GM19463 (cell line): ENCODE data around the gene SLC13A5.

ENCODE experiments used
- ATAC-seq: cut with Tn5 transposase; IDR thresholded peaks from one replicate; pipeline ENCODE4 v1.9.1; 2021; ENCODE audit warnings: mild to moderate bottlenecking, moderate library complexity; ENCODE audit not compliant: unreplicated experiment

Gene SLC13A5

DNA sequence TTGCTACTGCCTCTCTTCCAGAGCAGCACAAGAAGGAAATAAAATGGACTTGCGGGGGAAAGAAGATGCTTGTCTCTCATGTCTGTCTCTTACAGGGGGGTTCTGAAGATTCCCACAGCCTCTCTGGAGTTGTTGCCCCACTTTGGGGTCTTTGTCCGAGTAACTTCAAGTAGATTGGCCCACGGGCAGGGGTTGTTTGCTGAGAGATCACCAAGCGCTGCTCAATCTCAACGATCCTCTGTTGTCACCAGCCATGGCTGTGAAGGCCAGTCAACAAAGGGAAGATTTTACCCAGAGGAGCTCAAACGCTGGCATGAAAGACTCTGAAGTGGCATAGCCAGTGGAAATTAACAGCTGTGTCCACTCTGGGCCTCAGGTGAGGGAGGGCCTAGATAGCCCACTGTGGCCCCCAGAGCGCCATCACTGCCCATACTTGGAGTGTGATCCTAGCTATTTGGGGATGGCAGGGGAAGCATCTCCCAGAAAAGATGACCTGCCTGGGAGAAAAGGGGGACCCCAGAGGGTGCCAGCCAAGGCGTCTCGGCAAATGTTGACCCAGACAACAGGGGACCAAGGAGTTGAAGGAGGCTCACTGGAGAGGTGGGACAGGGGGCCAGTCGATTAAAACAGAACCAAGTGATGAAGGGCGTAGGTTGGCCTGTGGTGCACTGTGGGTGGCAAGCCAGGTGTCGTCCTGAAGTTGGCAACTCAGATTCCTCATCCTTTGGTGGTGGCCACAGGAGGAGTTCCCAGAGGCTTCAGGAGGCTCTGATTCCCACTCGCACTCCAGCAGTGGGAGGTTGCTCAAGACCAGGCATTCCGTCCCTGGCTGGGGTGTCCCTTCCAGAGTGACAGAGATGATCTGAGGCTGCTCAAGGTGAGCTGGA is 28.0 kb downstream of the SLC13A5 start:
- ATAC-seq: no peak

DNA sequence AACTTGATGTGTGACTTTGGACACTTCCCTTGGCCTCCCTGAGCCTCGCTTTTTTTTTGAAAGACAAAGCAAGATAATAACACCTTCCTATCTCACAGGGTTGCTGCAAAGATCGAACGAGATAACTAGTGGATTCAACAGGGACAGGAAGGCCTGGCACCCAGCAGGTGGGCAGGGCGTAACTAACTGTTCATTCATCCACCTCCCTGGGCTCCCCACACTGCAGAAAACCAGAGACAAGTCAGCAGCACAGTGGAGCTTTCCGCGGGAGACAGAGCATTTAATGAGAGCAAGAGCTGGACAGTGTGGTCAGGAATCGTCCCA is 28.7 kb downstream of the SLC13A5 start:
- no peak for ATAC-seq

DNA sequence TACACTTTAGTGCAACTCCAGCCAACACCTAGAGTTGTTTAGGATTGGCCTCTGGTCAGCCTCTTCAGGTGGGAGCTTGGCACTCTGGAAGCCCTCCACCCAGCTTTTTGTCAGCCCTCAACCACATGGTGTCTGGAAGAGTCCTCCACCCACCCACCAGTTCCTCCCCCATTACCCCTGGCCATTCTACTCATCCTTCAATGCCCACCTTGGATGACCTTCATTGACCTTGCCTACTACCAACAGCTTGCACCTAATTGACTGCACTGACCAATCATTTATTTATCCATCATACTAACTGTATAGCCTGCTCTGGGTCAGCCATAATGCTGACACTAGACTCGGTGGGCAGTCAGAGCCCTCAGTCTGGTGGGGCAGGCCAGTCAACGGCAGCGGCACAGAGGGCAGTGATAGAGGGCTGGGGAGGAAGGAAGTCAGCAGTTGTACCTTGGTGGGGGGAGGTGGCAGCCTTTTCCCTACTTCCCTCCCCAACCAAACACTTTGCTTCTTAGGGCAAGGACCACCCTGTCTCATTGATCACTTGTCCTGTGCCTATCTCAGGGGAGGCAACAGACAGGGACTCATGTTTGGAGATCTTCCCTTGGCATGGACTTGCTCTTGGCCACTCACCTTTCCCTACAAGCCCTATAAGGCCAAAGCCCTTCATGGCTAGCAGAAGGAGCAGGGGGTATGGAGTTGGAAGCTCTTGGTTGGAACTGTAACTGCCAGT is 29.3 kb downstream of the SLC13A5 start:
- no peak for ATAC-seq

DNA sequence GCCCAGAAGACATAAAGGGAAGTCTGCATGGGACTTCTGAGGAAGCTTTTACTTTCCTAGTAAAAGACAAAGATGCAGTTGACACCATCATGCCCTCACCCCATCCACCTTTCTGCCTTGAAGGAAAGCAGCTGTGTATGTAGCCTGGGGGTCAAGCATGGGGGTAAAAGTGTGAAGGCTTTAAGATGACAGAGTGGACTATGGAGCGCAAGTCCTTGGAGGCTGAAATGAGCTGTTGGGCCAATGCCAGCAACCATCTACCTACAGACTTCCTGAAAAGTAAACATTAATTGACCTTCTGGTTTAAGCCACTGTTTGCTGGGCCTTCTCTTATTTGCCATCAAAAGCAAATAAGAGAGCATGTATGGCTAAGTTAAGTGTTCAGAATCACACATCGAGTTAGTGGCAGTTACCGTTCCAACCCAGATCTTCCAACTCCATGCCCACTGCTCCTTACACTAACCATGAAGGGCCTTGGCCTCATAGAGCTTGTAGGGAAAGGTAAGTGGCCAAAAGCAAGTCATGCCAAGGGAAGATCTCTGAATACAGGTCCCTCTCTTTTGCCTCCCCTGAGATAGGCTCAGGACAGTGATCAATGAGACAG is 30.0 kb downstream of the SLC13A5 start:
- no peak for ATAC-seq

DNA sequence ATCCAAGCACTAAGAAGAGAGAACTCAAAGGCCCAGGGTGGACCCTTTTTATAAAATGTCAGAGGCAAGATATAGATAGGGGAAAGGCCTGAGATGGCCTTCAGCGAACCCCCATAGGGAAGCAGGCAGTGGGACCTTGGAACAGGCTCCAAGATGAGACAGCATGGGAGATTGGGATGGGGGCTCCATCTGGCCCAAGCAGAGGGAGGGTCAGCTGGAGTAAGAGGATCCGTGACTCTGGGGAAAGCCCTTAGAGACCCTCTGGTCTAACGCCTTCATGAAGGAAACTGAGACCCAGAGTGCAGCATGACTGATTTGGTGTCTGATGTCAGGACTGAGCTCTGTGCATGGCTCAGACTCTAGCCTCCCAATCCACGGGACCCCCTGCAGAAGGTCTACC is 30.8 kb downstream of the SLC13A5 start:
- no peak for ATAC-seq

DNA sequence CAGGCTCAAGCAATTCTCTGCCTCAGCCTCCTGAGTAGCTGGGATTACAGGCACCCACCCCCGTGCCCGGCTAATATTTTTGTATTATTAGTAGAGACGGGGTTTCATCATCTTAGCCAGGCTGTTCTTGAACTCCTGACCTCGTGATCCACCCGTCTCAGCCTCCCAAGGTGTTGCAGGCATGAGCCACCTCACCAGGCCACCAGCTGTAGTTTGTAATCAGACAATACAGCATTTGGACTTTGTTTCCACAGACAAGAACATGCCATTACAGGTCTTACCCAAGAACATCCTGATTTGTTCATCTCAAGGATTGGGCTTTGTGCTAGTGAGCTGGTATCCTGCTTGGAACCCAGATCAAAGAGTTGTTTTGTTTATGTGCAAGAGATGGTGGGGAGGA is 31.5 kb downstream of the SLC13A5 start:
- no peak for ATAC-seq

DNA sequence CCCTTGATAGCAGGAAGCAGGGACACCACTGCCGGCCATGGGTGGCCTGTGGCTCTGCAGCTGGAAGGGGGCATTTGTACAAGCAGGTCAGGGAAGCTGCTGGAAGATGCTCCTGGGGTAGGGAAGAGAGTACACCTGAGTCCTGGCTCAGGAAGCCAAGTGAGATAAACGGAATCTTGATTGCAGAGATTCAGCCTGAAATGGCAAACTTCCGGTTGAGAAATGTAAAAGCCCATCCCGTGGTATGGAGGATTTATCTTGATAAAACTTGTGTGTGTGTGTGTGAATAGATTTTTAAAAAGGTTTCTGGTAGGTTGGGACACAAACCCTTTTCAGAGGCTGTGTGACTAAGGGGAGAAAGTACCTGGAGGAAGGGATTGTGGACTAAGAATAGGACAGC is 32.0 kb downstream of the SLC13A5 start:
- ATAC-seq: no peak

DNA sequence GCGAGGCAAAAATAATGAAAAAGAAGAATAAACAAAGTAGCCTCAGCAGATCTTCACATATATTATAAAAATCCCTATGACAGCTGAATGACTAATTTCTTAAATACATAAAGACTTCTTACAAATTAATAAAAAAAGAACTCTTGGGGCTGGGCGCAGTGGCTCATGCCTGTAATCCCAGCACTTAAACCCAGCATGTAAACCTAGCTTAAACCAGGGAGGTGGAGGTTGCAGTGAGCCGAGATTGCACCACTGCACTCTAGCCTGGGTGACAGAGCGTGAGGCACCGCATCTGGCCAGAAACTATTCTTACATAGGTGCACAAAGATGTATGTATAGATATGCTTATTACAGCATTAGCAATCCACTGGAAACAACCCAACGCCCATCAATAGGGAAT is 33.9 kb downstream of the SLC13A5 start:
- ATAC-seq: no peak

DNA sequence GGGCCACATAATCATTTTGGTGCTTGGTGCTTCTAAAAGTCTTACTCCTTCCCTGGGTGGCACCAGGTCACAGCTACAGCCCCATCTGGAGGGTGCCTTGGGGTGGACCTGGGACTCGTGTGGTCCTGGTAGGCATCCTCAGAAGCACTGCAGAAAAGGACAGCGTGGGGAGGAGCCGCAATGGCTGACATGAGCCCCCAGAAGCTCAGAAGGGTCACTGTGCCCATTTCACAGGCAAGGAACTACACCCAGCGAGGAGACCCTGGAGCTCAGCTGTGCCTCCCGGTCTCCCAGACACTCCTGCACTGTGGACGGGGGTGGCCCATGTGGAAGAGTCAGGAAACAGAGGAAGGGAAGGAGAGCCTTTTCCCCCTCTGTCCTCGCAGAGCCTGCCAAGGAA is 35.2 kb downstream of the SLC13A5 start:
- ATAC-seq: no peak

DNA sequence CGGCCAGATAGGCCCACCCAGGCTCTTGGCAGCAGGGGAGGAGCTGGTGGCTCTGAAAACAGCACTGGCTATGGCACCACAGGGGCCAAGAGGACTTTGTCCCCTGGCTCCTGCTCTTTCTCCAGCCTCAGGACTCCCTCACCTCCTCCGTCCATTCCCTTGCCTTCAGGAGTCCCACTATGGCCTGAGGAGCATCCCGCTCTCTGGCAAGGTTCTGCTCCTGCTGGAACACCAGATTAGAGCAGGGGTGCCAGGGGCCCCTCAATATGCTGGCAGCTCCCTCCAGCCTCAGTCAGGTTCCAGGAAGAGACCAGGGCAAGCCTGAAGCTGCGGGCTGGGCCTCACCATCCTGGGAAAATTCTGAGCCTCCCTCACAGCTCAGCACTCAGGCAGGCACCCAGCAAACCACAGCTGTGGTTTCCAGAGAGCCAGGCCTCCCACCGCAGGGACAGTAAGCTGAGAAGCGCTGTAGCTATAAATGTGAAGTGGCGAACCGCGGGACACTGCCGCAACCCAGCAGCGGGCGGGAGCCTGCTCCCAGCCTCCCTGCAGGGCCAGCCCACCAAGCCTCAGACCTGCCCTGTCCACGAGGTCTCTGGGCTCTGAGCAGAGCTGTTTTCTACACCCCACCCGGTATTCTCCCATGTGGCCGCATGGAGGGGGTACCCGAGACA is 35.9 kb downstream of the SLC13A5 start:
- ATAC-seq: no peak

DNA sequence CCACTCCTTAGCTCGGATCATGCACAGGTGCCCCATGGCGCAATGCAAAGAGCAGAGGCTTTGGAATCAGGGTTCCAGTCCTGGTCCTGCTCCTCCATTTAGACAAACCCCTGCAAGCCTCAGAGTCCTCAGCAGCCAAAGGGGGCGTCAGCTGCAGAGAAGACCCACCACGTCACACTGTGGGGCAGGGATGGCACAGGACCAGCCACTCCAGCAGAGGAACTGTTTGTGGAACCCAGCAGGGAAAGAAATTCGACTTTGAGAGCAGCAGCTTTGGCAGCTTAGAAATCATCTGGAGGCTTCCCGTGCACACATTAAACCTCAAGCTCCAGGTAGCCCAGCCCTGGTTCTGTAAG is 36.4 kb downstream of the SLC13A5 start:
- no peak for ATAC-seq

DNA sequence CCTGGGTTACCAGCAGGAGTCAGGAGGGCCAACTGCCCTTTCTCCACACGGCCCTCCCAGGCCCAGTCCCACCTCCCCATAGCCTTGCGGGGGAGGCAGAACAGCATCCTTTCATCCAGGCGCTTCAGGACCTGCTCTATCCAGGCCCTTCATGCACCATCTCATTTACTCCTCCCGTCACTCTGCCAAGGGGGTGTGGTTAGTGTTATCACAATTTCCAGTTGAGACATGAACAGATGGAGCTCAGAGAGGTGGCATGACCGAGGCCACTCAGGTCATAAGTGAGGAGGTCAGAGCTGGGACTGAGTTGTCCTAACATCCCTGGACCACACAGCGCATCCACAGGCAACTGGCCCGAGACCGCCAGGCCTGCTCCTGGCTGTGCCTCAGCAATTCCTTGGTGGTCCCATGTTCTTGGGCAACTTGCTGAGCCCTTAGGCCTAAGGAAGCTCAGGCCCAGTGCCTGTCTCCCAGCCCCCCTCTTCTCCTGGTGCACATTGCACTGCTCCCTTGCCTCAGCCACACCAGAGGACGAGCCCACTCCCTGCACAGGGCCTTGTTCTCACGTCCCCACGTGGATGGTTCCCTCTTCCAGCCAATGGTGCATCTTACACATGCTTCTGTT is 37.9 kb downstream of the SLC13A5 start:
- no peak for ATAC-seq

DNA sequence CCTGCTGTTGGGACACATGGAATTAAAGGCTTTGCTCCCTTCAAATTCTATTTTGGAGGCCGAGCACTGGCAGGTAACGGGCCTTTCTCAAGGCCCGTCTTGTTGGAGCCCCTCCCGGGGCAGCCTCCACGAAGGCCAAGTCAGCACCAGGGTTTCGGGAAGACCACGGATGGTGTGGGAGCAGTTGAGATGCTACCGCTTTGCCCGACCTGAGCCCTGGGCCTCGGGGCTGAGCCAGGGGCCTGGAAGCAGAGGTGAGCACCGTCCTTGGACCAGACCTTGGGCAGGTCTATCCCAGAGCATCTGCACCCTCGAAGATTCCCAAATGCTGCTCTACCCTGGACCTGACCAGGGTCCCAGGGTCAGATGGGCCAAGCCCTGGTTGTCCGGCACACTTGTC is 38.6 kb downstream of the SLC13A5 start:
- no peak for ATAC-seq

DNA sequence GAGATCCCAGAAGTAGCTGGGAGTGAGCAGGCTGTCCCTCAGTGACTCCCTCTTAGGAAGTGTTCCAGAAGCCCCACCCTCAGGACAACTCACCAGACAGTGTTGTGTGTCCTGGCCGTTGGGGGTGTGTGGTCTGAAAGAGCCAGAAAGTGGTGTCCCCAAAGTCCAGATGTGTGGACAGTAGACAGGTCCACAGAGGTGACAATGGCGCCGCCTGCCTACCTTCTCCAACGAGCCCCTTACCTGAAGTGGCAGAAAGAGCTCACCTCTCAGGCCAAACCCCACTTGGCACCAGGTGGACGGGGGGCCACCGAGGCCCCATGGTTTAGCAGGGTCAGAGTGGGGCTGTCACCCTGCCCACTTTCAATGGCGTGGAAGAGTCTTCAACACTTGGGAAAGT is 41.7 kb downstream of the SLC13A5 start:
- ATAC-seq: no peak

DNA sequence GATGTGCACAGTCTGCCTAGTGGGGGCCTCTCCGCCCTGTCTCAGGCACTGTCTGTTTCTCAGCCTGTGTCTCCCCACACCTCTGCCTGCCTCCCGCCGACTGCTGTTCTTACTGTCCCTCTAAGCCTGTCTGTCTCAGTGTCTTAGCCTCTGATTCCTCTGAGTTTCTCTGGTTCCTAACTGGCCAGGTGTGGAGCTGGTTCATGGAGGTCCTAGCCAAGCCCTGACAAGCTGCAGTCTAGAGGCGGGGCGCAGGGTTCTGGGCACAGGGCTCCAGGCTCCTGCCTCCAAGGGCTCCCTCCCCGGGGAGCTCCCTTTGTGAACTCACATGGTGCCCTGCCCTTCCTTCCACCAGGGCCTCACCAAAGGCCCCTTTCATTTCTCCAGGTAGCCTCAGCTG is 42.2 kb downstream of the SLC13A5 start:
- ATAC-seq: no peak

DNA sequence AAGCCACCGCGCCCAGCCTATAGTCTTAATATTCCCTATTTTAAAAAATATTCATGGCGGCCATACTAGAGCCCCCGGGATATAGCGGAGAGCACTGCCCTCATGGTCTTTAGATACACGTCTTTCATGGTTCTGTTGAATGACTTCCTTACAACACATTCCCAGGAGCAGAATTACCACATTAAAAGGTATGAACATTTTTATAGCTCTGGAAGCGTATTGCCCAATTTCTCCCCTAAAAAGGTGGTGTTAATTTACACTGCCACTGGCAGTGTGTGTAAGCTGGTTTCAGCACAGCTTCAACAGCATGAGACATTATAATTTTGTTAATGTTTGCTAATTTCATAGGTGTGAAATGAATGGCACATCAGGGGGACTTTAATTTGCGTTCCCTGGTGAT is 42.6 kb downstream of the SLC13A5 start:
- no peak for ATAC-seq

DNA sequence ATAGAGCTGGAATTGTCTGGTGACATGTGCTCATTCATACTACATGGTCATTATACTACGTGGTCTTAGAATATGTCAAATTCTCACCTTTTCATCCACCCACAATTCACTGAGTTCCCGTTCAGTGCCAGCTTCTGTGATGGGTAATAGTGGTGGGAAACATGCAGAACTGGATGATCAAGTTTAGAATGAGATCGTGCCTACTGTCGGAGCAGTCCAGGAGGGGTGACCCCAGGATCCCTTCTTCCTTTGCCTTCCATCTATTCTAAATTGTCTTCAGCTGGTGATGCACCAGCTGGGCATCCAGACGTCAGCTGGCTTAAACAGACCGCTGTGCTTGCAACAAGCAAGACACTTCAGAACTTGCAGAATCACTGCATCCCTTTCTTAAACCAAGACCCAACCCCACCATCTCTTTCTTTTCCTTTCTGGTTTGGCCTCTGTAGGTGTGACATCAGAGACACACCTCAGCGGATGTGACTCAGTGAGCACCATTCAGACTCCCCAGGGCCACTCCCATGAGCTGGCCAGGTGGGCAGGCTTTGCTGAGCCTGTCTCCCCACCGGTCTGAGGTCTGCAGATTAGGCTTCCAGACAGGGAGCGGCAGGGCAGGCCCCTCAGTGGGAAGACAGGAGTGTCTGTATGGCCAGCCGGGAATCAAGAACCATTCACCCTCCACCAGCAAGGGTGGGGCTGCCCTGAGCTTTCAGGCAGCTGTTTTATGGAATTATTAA is 43.5 kb downstream of the SLC13A5 start:
- no peak for ATAC-seq

DNA sequence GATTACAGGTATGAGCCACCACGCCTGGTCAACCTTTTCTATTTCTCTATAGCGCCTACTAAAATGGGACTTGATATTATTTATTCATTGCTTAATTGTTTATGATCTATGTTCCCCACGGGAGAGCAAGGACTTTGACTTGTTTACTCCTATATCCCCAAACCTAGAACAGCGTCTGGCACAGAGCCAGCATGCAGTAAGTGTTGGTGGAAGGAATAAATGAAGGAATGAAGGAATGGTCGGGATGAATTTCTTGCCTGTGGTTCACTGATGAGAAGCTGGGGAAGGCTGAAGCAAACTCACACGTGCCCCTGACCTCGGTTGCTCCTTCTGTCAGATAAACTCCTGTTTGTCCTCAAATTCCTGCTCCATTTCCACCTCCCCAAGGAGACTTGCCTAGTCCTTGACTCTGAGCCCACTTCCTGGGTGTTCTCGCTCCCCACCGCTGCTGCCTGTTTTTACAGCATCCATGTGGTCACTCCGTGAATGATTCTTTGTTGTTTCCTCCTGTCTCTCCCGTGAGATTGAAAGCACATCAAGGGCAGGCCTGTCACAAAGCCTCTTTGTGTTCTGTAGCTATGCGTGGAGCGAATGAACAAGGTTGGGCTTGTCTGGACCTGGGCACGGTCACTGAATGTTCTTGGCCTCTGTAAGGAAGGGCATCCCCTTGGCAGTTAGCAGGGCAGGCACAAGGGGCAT is 44.3 kb downstream of the SLC13A5 start:
- no peak for ATAC-seq

DNA sequence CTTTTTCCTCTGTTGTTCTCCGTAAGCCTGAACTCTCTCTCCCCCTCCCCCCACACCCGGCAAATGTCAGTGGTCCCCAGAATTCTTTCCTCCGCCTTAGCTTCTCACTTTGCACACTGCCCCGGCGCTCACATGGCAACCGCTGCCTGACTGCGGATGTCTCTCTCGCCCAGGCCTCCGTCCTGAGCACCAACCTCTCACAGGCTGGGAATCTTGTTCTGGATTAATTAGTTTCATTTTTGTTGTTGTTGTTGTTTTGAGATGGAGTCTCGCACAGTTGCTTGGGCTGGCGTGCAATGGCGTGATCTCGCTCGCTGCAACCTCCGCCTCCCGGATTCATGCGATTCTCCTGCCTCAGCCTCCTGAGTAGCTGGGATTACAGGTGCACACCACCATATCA is 45.0 kb downstream of the SLC13A5 start:
- no peak for ATAC-seq

DNA sequence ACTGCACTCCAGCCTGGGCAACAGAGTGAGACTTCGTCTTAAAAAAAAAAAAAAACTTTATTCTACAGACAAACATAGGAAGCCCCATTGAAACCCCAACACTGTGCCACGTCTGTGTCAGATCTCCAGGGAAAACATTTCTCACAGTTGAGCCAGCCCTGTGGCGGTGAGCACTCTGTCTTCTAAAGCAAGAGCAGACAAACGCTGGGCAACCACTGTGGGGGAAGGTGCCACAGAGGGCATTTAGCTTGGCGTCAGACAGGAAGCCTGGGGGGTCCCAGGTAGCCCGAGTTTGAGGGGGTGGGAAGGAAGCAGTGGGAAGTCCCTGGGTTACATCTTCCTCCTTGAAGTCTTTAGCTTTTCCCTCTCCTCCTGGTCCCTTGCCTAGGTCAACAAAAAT is 45.7 kb downstream of the SLC13A5 start:
- ATAC-seq: no peak
